NCI-H226 (cell line): ENCODE data around the gene IMMP2L.
A peak's percentile ranks its signal among the peaks of the same experiment; 100 is the strongest.

Experiments used
- DNase-seq: peaks from one replicate; pipeline ENCODE4 v3.0.0-alpha.2; 2015

IMMP2L gene

GRCh38 chr7:111012799-111013675 lies 549.3 kb downstream of the IMMP2L start:
- no peak for DNase-seq

DNA sequence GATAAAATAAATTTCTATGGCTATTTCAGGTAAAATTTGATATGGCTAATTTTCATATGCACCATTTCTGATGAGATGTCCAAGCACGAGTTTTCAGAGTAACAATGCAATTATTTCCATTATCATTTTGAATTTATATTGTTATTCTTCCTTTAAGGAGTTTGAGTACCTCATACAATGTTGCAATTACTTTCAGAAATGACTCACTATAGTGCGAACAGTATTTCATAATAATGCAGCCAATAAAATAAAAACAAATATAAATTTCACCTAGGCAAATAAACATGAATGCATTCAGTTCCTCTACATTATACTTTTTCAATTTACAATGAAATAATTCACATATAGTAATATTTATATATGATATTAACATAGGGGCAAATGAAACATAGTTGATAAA lies 550.1 kb downstream of the IMMP2L start:
- no peak for DNase-seq

- no peak for DNase-seq
Observed at GRCh38 chr7:111011520-111011919, 550.8 kb downstream of the IMMP2L start.

- no peak for DNase-seq
Observed at GRCh38 chr7:111010798-111011197, 551.5 kb downstream of the IMMP2L start.

DNA sequence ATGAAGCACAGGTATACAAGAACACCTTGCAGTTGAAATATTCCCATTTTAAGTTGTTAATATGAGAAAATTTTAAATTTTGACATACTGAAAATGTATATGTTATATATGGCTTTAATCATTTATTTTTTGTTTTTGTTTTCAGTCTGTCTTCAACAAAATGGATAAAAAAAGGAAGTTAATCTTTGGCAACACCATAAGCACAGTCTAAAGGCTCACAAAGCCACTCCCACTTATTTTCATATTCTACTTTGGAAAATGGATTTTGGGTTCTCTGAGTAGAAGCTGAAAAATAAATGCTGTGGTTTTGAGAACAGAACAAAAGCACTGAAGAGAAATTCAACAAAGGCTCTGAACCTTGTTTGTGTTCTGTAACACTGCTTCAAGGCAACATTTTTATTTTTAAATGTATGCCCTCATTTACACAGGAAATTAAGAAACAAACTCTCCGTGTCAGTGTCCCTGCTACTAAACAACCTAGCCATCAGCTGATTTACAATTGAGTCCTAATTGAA lies 552.7 kb downstream of the IMMP2L start:
- no peak for DNase-seq

- peak; percentile 81 for DNase-seq
Observed at GRCh38 chr7:111006691-111007090, 555.6 kb downstream of the IMMP2L start.

GRCh38 chr7:111006040-111006439 lies 556.3 kb downstream of the IMMP2L start:
- DNase-seq = no peak

GRCh38 chr7:111005445-111005844 lies 556.8 kb downstream of the IMMP2L start:
- DNase-seq = no peak

GRCh38 chr7:111004310-111004901 lies 557.9 kb downstream of the IMMP2L start:
- no peak for DNase-seq

GRCh38 chr7:111003883-111004282 lies 558.4 kb downstream of the IMMP2L start:
- no peak for DNase-seq

- peak; percentile 74 for DNase-seq
Observed at GRCh38 chr7:110994028-110994967, 568.0 kb downstream of the IMMP2L start.

DNA sequence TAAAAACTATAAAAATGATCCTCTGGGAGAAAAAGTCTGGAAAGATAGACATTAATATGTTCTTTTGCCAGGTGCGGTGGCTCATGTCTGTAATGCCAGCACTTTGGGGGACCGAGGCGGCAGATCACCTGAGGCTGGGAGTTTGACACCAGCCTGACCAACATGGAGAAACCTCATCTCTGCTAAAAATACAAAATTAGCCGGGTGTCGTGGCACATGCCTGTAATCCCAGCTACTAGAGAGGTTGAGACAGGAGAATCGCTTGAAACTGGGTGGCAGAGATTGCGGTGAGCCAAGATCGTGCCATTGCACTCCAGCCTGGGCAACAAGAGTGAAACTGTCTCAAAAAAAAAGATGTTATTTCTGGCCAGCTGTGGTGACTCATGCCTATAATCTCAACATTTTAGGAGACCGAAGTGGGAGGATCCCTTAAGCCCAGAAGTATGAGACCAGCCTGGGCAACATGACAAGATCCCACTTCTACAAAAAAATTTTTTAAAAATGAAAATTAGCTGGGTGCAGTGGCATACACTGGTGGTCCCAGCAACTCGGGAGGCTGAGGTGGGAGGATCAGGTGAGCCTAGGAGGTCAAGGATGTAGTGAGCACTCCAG lies 573.3 kb downstream of the IMMP2L start:
- no peak for DNase-seq

- DNase-seq = no peak
Observed at GRCh38 chr7:110988348-110988747, 573.9 kb downstream of the IMMP2L start.

- no peak for DNase-seq
Observed at GRCh38 chr7:110987127-110987693, 575.1 kb downstream of the IMMP2L start.

- no peak for DNase-seq
Observed at GRCh38 chr7:110983822-110984456, 578.4 kb downstream of the IMMP2L start.

DNA sequence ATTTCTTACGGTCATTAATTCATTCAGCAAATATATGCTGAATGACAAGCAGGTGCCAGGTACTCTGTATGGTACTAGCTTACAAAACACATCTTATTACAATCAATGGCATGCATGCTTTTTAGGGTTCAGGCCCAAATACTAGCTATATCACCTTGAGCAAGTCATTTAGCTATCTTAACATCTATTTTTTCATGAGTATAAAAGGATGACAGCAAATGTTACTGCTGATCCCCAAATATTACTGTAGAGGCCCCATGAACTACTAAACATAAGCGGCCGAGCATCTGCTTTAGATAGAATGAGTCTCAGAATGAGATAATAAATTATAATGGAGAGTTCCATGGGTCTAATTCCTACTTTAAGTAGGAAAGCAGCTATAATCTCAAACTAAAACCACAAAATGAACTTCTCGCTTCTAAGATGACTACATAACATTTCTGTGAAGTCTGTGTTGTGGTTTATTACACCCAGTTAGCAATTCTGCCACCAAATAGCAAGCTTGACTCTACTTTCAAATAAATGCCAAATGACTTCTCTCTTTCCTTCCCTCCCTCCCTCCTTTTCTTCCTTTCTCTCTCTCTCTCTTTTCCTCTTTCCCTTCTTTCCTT lies 585.1 kb downstream of the IMMP2L start:
- no peak for DNase-seq

GRCh38 chr7:110975486-110975885 lies 586.8 kb downstream of the IMMP2L start:
- no peak for DNase-seq

GRCh38 chr7:110974441-110974840 lies 587.9 kb downstream of the IMMP2L start:
- DNase-seq = no peak

- no peak for DNase-seq
Observed at GRCh38 chr7:110973196-110973990, 588.9 kb downstream of the IMMP2L start.

GRCh38 chr7:110964775-110965174 lies 597.5 kb downstream of the IMMP2L start:
- no peak for DNase-seq
